Pancreas (tissue), 10 donors: ENCODE measurements around the gene PCGF3. TPM values are rescaled to one million over a fixed set of nuclear protein-coding genes. Genes with fewer than 3 reads are reported as not detected.

Experiments
- ATAC-seq, 4 donors: fragments of 200-7000 bp; cut with Tn5 transposase; one replicate each; pipeline versions ENCODE4 v1.8.0 to v1.9.1; 2020; ENCODE audit warnings: mild to moderate bottlenecking in 4 of 4, moderate library complexity in 4 of 4
- DNase-seq, 6 donors: peaks; one replicate each; pipeline ENCODE4 v3.0.0-alpha.2; 2020
- FAIRE-seq: peaks from 2 replicates; lab custom pipeline; 2012; peaks lifted over from hg19 to GRCh38; lab: Jason Lieb, UNC
- H3K27ac ChIP-seq, 4 donors: fragments of 200-600 bp; sonication (generic); 1 replicate in 3 of 4; 2 replicates in 1 of 4; pipeline versions ENCODE4 v1.5.0 to v1.8.0; 2020
- H3K27me3 ChIP-seq, 4 donors: fragments of 200-600 bp; one replicate each; pipeline ENCODE4 v1.8.0; 2021
- H3K36me3 ChIP-seq, 3 donors: fragments of 200-600 bp; sonication (generic) in 1 of 3; one replicate each; pipeline versions ENCODE4 v1.5.0 to v1.8.0; 2020 to 2021
- H3K4me1 ChIP-seq, 3 donors: fragments of 200-600 bp; one replicate each; pipeline ENCODE4 v1.8.0; 2021
- H3K4me3 ChIP-seq, 4 donors: fragments of 200-600 bp; sonication (generic) in 2 of 4; one replicate each; pipeline versions ENCODE4 v1.5.0 to v1.8.0; 2020 to 2021
- H3K9me3 ChIP-seq, 4 donors: fragments of 200-600 bp; one replicate each; pipeline ENCODE4 v1.8.0; 2021
- CTCF ChIP-seq, 4 donors: fragments of 200-600 bp; sonication (generic) in 3 of 4; IDR thresholded peaks; one replicate each; pipeline versions ENCODE4 v1.5.0 to v1.8.0; 2021; ENCODE audit warnings: antibody characterized with exemption in 4 of 4
- WGBS, 2 donors: extraction: QIAGEN DNeasy Blood & Tissue Kit; methylation state at CpG; one replicate each; pipeline ENCODE4 v1.1.7; 2013; 5-methylcytosine and 5-hydroxymethylcytosine counted together
- intact Hi-C, 3 donors: fragments of 100-400 bp; cut with DNase I; formaldehyde crosslinking; loops; one replicate each; pipeline versions ENCODE4 v1.11.1 to v1.14.2; 2022
- polyA plus RNA-seq, 2 donors: library from polyadenylated mRNA; stranded (reverse); fragments of 200-250 nt; gene quantifications; one replicate each; pipeline ENCODE4 v1.2.3, GENCODE V29; 2013
- total RNA-seq, 6 donors: library from RNA; stranded (reverse); fragmentation: NEBNext Ultra II Directional in 4 of 6; extraction: Animal tissue kit (Norgen Biotek cat#: 25700) in 4 of 6; gene quantifications; one replicate each; pipeline versions ENCODE4 v1.2.1 to v1.2.4, GENCODE V29; 2021 to 2023
- donor health status: healthy with polysubstance abuse.
- donor health status: DM: no; HTN: no; CAD: no; lungs with moderate emphysema.
- donor health status: DM: no; HTN: no; CAD: no.
- donor health status: control.
- donor health status: control.
- donor health status: Bipolar disorder and iron deficiency.
- donor health status: DM: yes; HTN: yes; CAD: no.
- donor health status: DM: no; HTN: no; CAD: no.
- donor health status: DM: no; HTN: no; CAD: no.
- donor health status: DM: yes; HTN: yes; CAD: no.

The PCGF3 gene
- total and polyA plus RNA-seq, 8 donors: 12.3 to 66.8 (median 17.7) TPM

GRCh38 chr4:792626-793092 lies 87.0 kb downstream of the PCGF3 start:
- no peak overlapping the region for H3K27ac ChIP-seq
- H3K27me3 ChIP-seq: peaks cover 5 to 25% (median 11%) of the 10 kb centered on the region in 4 donors
- H3K4me1 ChIP-seq: peaks cover 0 to 9% (median 7%) of the 10 kb centered on the region in 3 donors
- peak overlapping the region in 1 of 4 donors; percentile 17 for H3K4me3 ChIP-seq
- TF ChIP-seq CTCF (IDR thresholded peaks at IDR 0.05): no peak
- intact Hi-C loops: no loop called here
- ATAC-seq: no peak
- H3K9me3 ChIP-seq: no peaks in the 10 kb centered on the region
- 36 to 38% methylated on average over 17 of the region's 17 CpGs for WGBS, 2 donors
- peak in 2 of 6 donors; percentile 47 to 54 for DNase-seq
- no peak for FAIRE-seq
- H3K36me3 ChIP-seq: no peaks in the 10 kb centered on the region

- WGBS, 2 donors: 58 to 74% methylated on average over 19 of the region's 19 CpGs
Measured at GRCh38 chr4:793093-793861, 87.6 kb downstream of the PCGF3 start.

GRCh38 chr4:793941-794621 lies 88.4 kb downstream of the PCGF3 start:
- no peak for ATAC-seq
- DNase-seq: no peak
- intact Hi-C loops: no loop called here
- 50 to 69% methylated on average over 19 of the region's 19 CpGs for WGBS, 2 donors
- Histone ChIP-seq H3K9me3 (no peaks in the 10 kb centered on the region), H3K27me3 (peaks cover 5 to 25% (median 11%) of the 10 kb centered on the region in 4 donors), H3K36me3 (no peaks in the 10 kb centered on the region), H3K27ac (no peak overlapping the region), H3K4me1 (peaks cover 0 to 9% (median 7%) of the 10 kb centered on the region in 3 donors), H3K4me3 (no peak overlapping the region)
- FAIRE-seq: no peak
- TF ChIP-seq CTCF (IDR thresholded peaks at IDR 0.05): no peak

More at GRCh38 chr4:793093-793861, 87.6 kb downstream of the PCGF3 start:
- no peak overlapping the region for H3K4me3 ChIP-seq
- H3K4me1 ChIP-seq: peaks cover 0 to 9% (median 7%) of the 10 kb centered on the region in 3 donors
- H3K36me3 ChIP-seq: no peaks in the 10 kb centered on the region
- intact Hi-C loops: no loop called here
- ATAC-seq (no peak), DNase-seq (peak in 2 of 6 donors; percentile 52 to 63), FAIRE-seq (no peak)
- no peak overlapping the region for H3K27ac ChIP-seq
- peaks cover 5 to 25% (median 11%) of the 10 kb centered on the region in 4 donors for H3K27me3 ChIP-seq
- TF ChIP-seq CTCF (IDR thresholded peaks at IDR 0.05): no peak
- no peaks in the 10 kb centered on the region for H3K9me3 ChIP-seq

GRCh38 chr4:794900-795725 lies 89.5 kb downstream of the PCGF3 start:
- no peaks in the 10 kb centered on the region for H3K9me3 ChIP-seq
- DNase-seq (peak in 2 of 6 donors; percentile 61 to 74), ATAC-seq (peak in 2 of 4 donors; percentile 6 to 19), FAIRE-seq (no peak)
- WGBS, 2 donors: 5 to 7% methylated on average over 53 to 71 of the region's 71 CpGs
- TF ChIP-seq CTCF (IDR thresholded peaks at IDR 0.05): no peak
- H3K4me1 ChIP-seq: peaks cover 0 to 9% (median 7%) of the 10 kb centered on the region in 3 donors
- peaks cover 5 to 25% (median 11%) of the 10 kb centered on the region in 4 donors for H3K27me3 ChIP-seq
- H3K4me3 ChIP-seq: peak overlapping the region in 2 of 4 donors; percentile 1 to 27
- H3K36me3 ChIP-seq: no peaks in the 10 kb centered on the region
- intact Hi-C loops: no loop called here
- H3K27ac ChIP-seq: no peak overlapping the region
